CD4-positive, alpha-beta T cell (primary cell): ENCODE results near the gene FASN. TPM values are rescaled to one million over a fixed set of nuclear protein-coding genes. Genes with fewer than 3 reads are reported as not detected.

Source experiments
- ATAC-seq: fragments of 200-7000 bp; cut with Tn5 transposase; one replicate; pipeline ENCODE4 v1.10.0; 2022; ENCODE audit warnings: mild to moderate bottlenecking; ENCODE audit not compliant: poor library complexity
- CTCF ChIA-PET: fragments of 350-600 bp; sonication (Branson Sonifier 250); formaldehyde crosslinking; loops from one replicate; lab custom pipeline; 2021; ENCODE audit warnings: antibody characterized with exemption, inconsistent platforms; lab: Charles Lee
- POLR2A ChIA-PET: fragments of 350-600 bp; sonication (Branson Sonifier 250); formaldehyde crosslinking; loops from one replicate; lab custom pipeline; 2021; ENCODE audit warnings: antibody characterized with exemption, inconsistent platforms; lab: Charles Lee
- DNase-seq, 14 experiments: peaks; one replicate each; pipeline ENCODE4 v3.0.0-alpha.2; 2013 to 2020; ENCODE audit warnings: mixed read lengths in 2 of 14
- H3K27ac ChIP-seq, 2 donors: one replicate each; pipeline versions ENCODE4 v1.5.1 to v1.7.0; 2013; ENCODE audit warnings: low read length in 2 of 2, low read depth in 1 of 2, mild to moderate bottlenecking in 1 of 2
- H3K27me3 ChIP-seq, 2 experiments: 1 replicate in 1 of 2; 2 replicates in 1 of 2; pipeline versions ENCODE4 v1.6.1 to v1.7.0; 2013; ENCODE audit warnings: low read length in 2 of 2, control low read depth in 1 of 2, mild to moderate bottlenecking in 1 of 2, moderate library complexity in 1 of 2; ENCODE audit not compliant: insufficient read depth in 2 of 2, control insufficient read depth in 1 of 2
- H3K36me3 ChIP-seq: one replicate; pipeline ENCODE4 v1.6.1; 2013; ENCODE audit warnings: low read length, control low read depth; ENCODE audit not compliant: insufficient read depth
- H3K4me1 ChIP-seq: one replicate; pipeline ENCODE4 v1.6.1; 2013; ENCODE audit warnings: low read length, control low read depth; ENCODE audit not compliant: insufficient read depth
- H3K4me3 ChIP-seq: one replicate; pipeline ENCODE4 v1.5.1; 2013; ENCODE audit warnings: mild to moderate bottlenecking, low read length, moderate library complexity
- H3K9me3 ChIP-seq, 2 experiments: 1 replicate in 1 of 2; 2 replicates in 1 of 2; pipeline versions ENCODE4 v1.6.1 to v1.7.0; 2013; ENCODE audit warnings: low read length in 2 of 2, mild to moderate bottlenecking in 2 of 2, control low read depth in 1 of 2, moderate library complexity in 1 of 2; ENCODE audit not compliant: control insufficient read depth in 1 of 2, insufficient read depth in 1 of 2
- H3K27ac Mint-ChIP-seq: one replicate; pipeline ENCODE4 v1.8.0; 2020; ENCODE audit warnings: mixed read lengths
- H3K27me3 Mint-ChIP-seq: one replicate; pipeline ENCODE4 v1.8.0; 2021; ENCODE audit warnings: mixed read lengths
- H3K36me3 Mint-ChIP-seq: one replicate; pipeline ENCODE4 v1.8.0; 2021; ENCODE audit warnings: low read depth, mixed read lengths
- H3K4me1 Mint-ChIP-seq: one replicate; pipeline ENCODE4 v1.8.0; 2021; ENCODE audit warnings: low read depth, mixed read lengths
- H3K4me3 Mint-ChIP-seq: one replicate; pipeline ENCODE4 v1.8.0; 2020; ENCODE audit warnings: mild to moderate bottlenecking, mixed read lengths
- H3K9me3 Mint-ChIP-seq: one replicate; pipeline ENCODE4 v1.8.0; 2020; ENCODE audit warnings: mixed read lengths
- CTCF ChIP-seq: fragments of 200-600 bp; IDR thresholded peaks from one replicate; pipeline ENCODE4 v1.8.0; 2022; ENCODE audit warnings: antibody characterized with exemption, mild to moderate bottlenecking
- intact Hi-C, 2 experiments: fragments of 100-400 bp; cut with DNase I in 1 of 2; cut with micrococcal nuclease in 1 of 2; formaldehyde crosslinking; loops; one replicate each; pipeline versions ENCODE4 v1.15.1 to v1.9.0; 2023 to 2025; cut with DNase I, micrococcal nuclease
- total RNA-seq, 174 experiments: library from RNA in 2 of 174; stranded (reverse) in 2 of 174; gene quantifications; one replicate each; pipeline ENCODE4 v1.2.3 and lab custom pipeline; 2021 to 2026

The FASN gene
- total RNA-seq, 2 experiments from 2014 or later: 168 to 174 TPM

GRCh38 chr17:82118168-82118814 lies 20.3 kb upstream of the FASN start:
- Histone ChIP-seq H3K4me1 (peaks cover 43% of the 10 kb centered on the region), H3K27ac (no peak overlapping the region), H3K4me3 (no peak overlapping the region), H3K27me3 (no peaks in the 10 kb centered on the region), H3K36me3 (no peaks in the 10 kb centered on the region), H3K9me3 (no peaks in the 10 kb centered on the region)
- POLR2A ChIA-PET: interaction anchor here (0.6 to 1.6 kb wide), 3 partner anchors 9 to 129 kb away, joined by 3 to 7 read pairs (median 3); no protein-coding TSS in a partner anchor
- TF ChIP-seq CTCF: no peak
- CTCF ChIA-PET: no interaction called here
- Mint-ChIP-seq H3K27me3 (no peaks in the 10 kb centered on the region), H3K36me3 (peaks cover 12% of the 10 kb centered on the region), H3K9me3 (no peaks in the 10 kb centered on the region), H3K4me1 (peaks cover 44% of the 10 kb centered on the region), H3K27ac (peak overlapping the region; percentile 44), H3K4me3 (no peak overlapping the region)
- intact Hi-C loops: no loop called here
- no peak for DNase-seq
- no peak for ATAC-seq

- ChIA-PET CTCF (no interaction called here), POLR2A (interaction anchor here (1.6 kb wide), 1 partner anchor 9 kb away, joined by 7 read pairs; no protein-coding TSS in a partner anchor)
- Histone ChIP-seq H3K4me1 (peaks cover 34% of the 10 kb centered on the region), H3K36me3 (peaks cover 4% of the 10 kb centered on the region), H3K27me3 (no peaks in the 10 kb centered on the region), H3K27ac (no peak overlapping the region), H3K4me3 (no peak overlapping the region), H3K9me3 (no peaks in the 10 kb centered on the region)
- H3K9me3 Mint-ChIP-seq: no peaks in the 10 kb centered on the region
- peaks cover 36% of the 10 kb centered on the region for H3K4me1 Mint-ChIP-seq
- H3K27me3 Mint-ChIP-seq: no peaks in the 10 kb centered on the region
- intact Hi-C loops: no loop called here
- TF ChIP-seq CTCF: no peak
- ATAC-seq: no peak
- DNase-seq: no peak
- peaks cover 17% of the 10 kb centered on the region for H3K36me3 Mint-ChIP-seq
- H3K4me3 Mint-ChIP-seq: no peak overlapping the region
- H3K27ac Mint-ChIP-seq: no peak overlapping the region
Observed at GRCh38 chr17:82117139-82118090, 19.4 kb upstream of the FASN start.

DNA sequence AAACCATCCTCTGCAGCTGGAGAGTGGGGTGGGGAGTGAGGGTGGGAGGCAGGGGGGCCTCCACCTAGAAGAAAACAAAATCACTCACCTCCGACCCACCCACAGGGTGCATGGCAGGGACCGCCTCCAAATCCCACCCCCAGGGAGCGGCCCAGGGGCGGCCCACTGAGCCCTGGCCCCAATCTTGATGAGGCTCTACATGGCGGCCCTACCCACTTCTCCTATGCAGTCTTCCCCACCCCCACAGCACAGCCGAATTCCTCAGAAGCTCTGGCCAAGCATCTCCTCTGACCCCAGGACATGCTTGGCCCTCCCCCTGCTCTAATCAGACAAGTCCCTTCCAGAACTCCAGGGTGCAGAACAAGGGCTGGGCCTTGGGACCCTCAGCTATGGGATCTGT lies 18.2 kb upstream of the FASN start:
- ChIA-PET CTCF (interaction anchor here (0.7 kb wide), 1 partner anchor 31 kb away, joined by 3 read pairs; no protein-coding TSS in a partner anchor), POLR2A (interaction anchor here (0.8 to 1.2 kb wide), 3 partner anchors 9 to 11 kb away, joined by 3 to 5 read pairs (median 3); no protein-coding TSS in a partner anchor)
- Histone ChIP-seq H3K4me3 (no peak overlapping the region), H3K4me1 (peaks cover 22% of the 10 kb centered on the region), H3K36me3 (peaks cover 4% of the 10 kb centered on the region), H3K27me3 (no peaks in the 10 kb centered on the region), H3K27ac (no peak overlapping the region), H3K9me3 (no peaks in the 10 kb centered on the region)
- TF ChIP-seq CTCF: no peak
- DNase-seq: no peak
- Mint-ChIP-seq H3K27ac (peak overlapping the region; percentile 27), H3K36me3 (peaks cover 17% of the 10 kb centered on the region), H3K4me3 (no peak overlapping the region), H3K27me3 (no peaks in the 10 kb centered on the region), H3K4me1 (peaks cover 26% of the 10 kb centered on the region), H3K9me3 (no peaks in the 10 kb centered on the region)
- no peak for ATAC-seq
- intact Hi-C loops: no loop called here
